ENCODE measurements around the gene AIFM3.

AIFM3 gene

GRCh38 chr22:20962491-20962945 lies 4.5 kb upstream of the AIFM3 start:
- TF ChIP-seq USF1 (IDR thresholded peaks at IDR 0.05) = no peak
- TF ChIP-seq FOXM1 (IDR thresholded peaks at IDR 0.05; ENCODE audit: borderline replicate concordance, low read depth) = no peak
- TF ChIP-seq NFIC (IDR thresholded peaks at IDR 0.05) = no peak
- TF ChIP-seq YY1 (IDR thresholded peaks at IDR 0.05; ENCODE audit: low read depth) = no peak
- no peak for TF ChIP-seq RAD21 (IDR thresholded peaks at IDR 0.05; ENCODE audit: low read depth)
- no peak for TF ChIP-seq TAF1 (IDR thresholded peaks at IDR 0.05; ENCODE audit: low read depth)

- TF ChIP-seq EGR1 (IDR thresholded peaks at IDR 0.05) (no peak), REST (IDR thresholded peaks at IDR 0.05; ENCODE audit: low read depth) (no peak), NFIC (IDR thresholded peaks at IDR 0.05) (no peak), CREB1 (IDR thresholded peaks at IDR 0.05; ENCODE audit: low read depth) (no peak), TEAD4 (IDR thresholded peaks at IDR 0.05) (no peak), TAF1 (IDR thresholded peaks at IDR 0.05; ENCODE audit: low read depth) (no peak), RAD21 (IDR thresholded peaks at IDR 0.05; ENCODE audit: low read depth) (no peak), EP300 (IDR thresholded peaks at IDR 0.05; ENCODE audit: borderline replicate concordance) (no peak), ZBTB7A (IDR thresholded peaks at IDR 0.05; ENCODE audit: low read depth) (no peak), YY1 (IDR thresholded peaks at IDR 0.05; ENCODE audit: low read depth) (no peak), MAX (IDR thresholded peaks at IDR 0.05) (no peak), USF1 (IDR thresholded peaks at IDR 0.05) (no peak), CEBPB (IDR thresholded peaks at IDR 0.05) (no peak), FOXM1 (IDR thresholded peaks at IDR 0.05; ENCODE audit: borderline replicate concordance, low read depth) (no peak), TCF12 (IDR thresholded peaks at IDR 0.05; ENCODE audit: low read depth) (no peak)
Observed at GRCh38 chr22:20963201-20964052, 3.6 kb upstream of the AIFM3 start.

- TF ChIP-seq REST (IDR thresholded peaks at IDR 0.05; ENCODE audit: low read depth) = no peak
Observed at GRCh38 chr22:20964090-20964798, 2.8 kb upstream of the AIFM3 start.

GRCh38 chr22:20964799-20965103 lies 2.3 kb upstream of the AIFM3 start:
- TF ChIP-seq NFIC (IDR thresholded peaks at IDR 0.05) = no peak
- no peak for TF ChIP-seq FOXM1 (IDR thresholded peaks at IDR 0.05; ENCODE audit: borderline replicate concordance, low read depth)
- no peak for TF ChIP-seq TCF12 (IDR thresholded peaks at IDR 0.05; ENCODE audit: low read depth)
- TF ChIP-seq EP300 (IDR thresholded peaks at IDR 0.05; ENCODE audit: borderline replicate concordance) = no peak

- no peak for TF ChIP-seq FOXM1 (IDR thresholded peaks at IDR 0.05; ENCODE audit: borderline replicate concordance, low read depth)
- TF ChIP-seq RAD21 (IDR thresholded peaks at IDR 0.05; ENCODE audit: low read depth) = no peak
- TF ChIP-seq TCF12 (IDR thresholded peaks at IDR 0.05; ENCODE audit: low read depth) = no peak
- no peak for TF ChIP-seq TEAD4 (IDR thresholded peaks at IDR 0.05)
- TF ChIP-seq REST (IDR thresholded peaks at IDR 0.05; ENCODE audit: low read depth) = no peak
- no peak for TF ChIP-seq TAF1 (IDR thresholded peaks at IDR 0.05; ENCODE audit: low read depth)
Observed at GRCh38 chr22:20965104-20965887, 1.8 kb upstream of the AIFM3 start.

Data from Ishikawa (cell line).